Neural progenitor cell (in vitro differentiated cells): ENCODE results near the gene FSCN2. TPM values are rescaled to one million over a fixed set of nuclear protein-coding genes. Genes with fewer than 3 reads are reported as not detected.
A peak's percentile ranks its signal among the peaks of the same experiment; 100 is the strongest.

Experiments used
- DNase-seq: peaks from one replicate; pipeline ENCODE4 v3.0.0-alpha.2; 2016; ENCODE audit warnings: low spot score
- H2AFZ ChIP-seq: fragments of 200-600 bp; sonication (generic); replicated peaks from 2 replicates; pipeline ENCODE4 v1.6.1; 2016; ENCODE audit warnings: antibody characterized with exemption
- H3F3A ChIP-seq: fragments of 200-600 bp; sonication (generic); 2 replicates; pipeline ENCODE4 v1.6.1; 2016; ENCODE audit warnings: antibody characterized with exemption, low read depth
- H3K27ac ChIP-seq: fragments of 200-600 bp; sonication (generic); 2 replicates; pipeline ENCODE4 v1.5.1; 2016; ENCODE audit warnings: mild to moderate bottlenecking
- H3K27me3 ChIP-seq: fragments of 200-600 bp; sonication (generic); 2 replicates; pipeline ENCODE4 v1.6.1; 2016; ENCODE audit warnings: mild to moderate bottlenecking, moderate library complexity
- H3K36me3 ChIP-seq: fragments of 200-600 bp; sonication (generic); 2 replicates; pipeline ENCODE4 v1.5.1; 2016
- H3K4me1 ChIP-seq: fragments of 200-600 bp; sonication (generic); 2 replicates; pipeline ENCODE4 v1.6.1; 2016; ENCODE audit warnings: mixed run types
- H3K4me2 ChIP-seq: fragments of 200-600 bp; sonication (generic); 2 replicates; pipeline ENCODE4 v1.6.1; 2016
- H3K4me3 ChIP-seq: fragments of 200-600 bp; sonication (generic); 2 replicates; pipeline ENCODE4 v1.5.1; 2016
- H3K79me2 ChIP-seq: fragments of 200-600 bp; sonication (generic); 2 replicates; pipeline ENCODE4 v1.6.1; 2016; ENCODE audit warnings: low read depth
- H3K9ac ChIP-seq: fragments of 200-600 bp; sonication (generic); 2 replicates; pipeline ENCODE4 v1.6.1; 2016
- H3K9me3 ChIP-seq: fragments of 200-600 bp; sonication (generic); 2 replicates; pipeline ENCODE4 v1.5.1; 2016; ENCODE audit warnings: low read depth
- H4K20me1 ChIP-seq: fragments of 200-600 bp; sonication (generic); 2 replicates; pipeline ENCODE4 v1.6.1; 2016; ENCODE audit warnings: low read depth
- H3K27ac Mint-ChIP-seq: 3 replicates; pipeline ENCODE4 v1.8.0; 2021; ENCODE audit warnings: mixed read lengths
- H3K27me3 Mint-ChIP-seq: 2 replicates; pipeline ENCODE4 v1.8.0; 2022; ENCODE audit warnings: low read depth, mild to moderate bottlenecking, inconsistent platforms, moderate library complexity, mixed read lengths; ENCODE audit not compliant: insufficient read depth
- H3K36me3 Mint-ChIP-seq: 3 replicates; pipeline ENCODE4 v1.8.0; 2021; ENCODE audit warnings: mixed read lengths
- H3K4me1 Mint-ChIP-seq: 3 replicates; pipeline ENCODE4 v1.8.0; 2021; ENCODE audit warnings: mixed read lengths
- H3K4me3 Mint-ChIP-seq: 3 replicates; pipeline ENCODE4 v1.8.0; 2021; ENCODE audit warnings: mild to moderate bottlenecking, moderate library complexity, mixed read lengths
- H3K9me3 Mint-ChIP-seq: 3 replicates; pipeline ENCODE4 v1.8.0; 2020; ENCODE audit warnings: mixed read lengths
- CTCF ChIP-seq: fragments of 200-600 bp; sonication (generic); IDR thresholded peaks from 2 replicates; pipeline ENCODE4 v1.5.1; 2017; ENCODE audit warnings: antibody characterized with exemption, mild to moderate bottlenecking
- EZH2 ChIP-seq: fragments of 200-600 bp; sonication (generic); IDR thresholded peaks from 2 replicates; pipeline ENCODE4 v1.6.1; 2017; ENCODE audit warnings: antibody characterized with exemption, mild to moderate bottlenecking, moderate library complexity
- EZH2phosphoT487 ChIP-seq: fragments of 200-600 bp; sonication (generic); IDR thresholded peaks from 2 replicates; pipeline ENCODE4 v1.6.1; 2017; ENCODE audit warnings: antibody characterized with exemption
- total RNA-seq: library from RNA; depleted of rRNA; stranded (reverse); fragments of >200 nt; gene quantifications from 2 replicates; pipeline ENCODE4 v1.2.3, GENCODE V29; 2015; ENCODE audit warnings: low replicate concordance

The FSCN2 gene
- total RNA-seq, 1 donor from 2014 or later = not detected

- H3K36me3 Mint-ChIP-seq = peaks cover 27% of the 10 kb centered on the region
- no peaks in the 10 kb centered on the region for H3K4me1 ChIP-seq
- H3K79me2 ChIP-seq = no peaks in the 10 kb centered on the region
These were observed 50.5 kb downstream of the FSCN2 start for GRCh38 chr17:81578561-81579225.

GRCh38 chr17:81579298-81579697 is 51.1 kb downstream of the FSCN2 start:
- no peaks in the 10 kb centered on the region for H3K9me3 Mint-ChIP-seq
- peaks cover 9% of the 10 kb centered on the region for H3K27me3 Mint-ChIP-seq
- H3K36me3 Mint-ChIP-seq = peaks cover 23% of the 10 kb centered on the region
- Histone ChIP-seq H3K36me3 (peaks cover 5% of the 10 kb centered on the region), H3K79me2 (no peaks in the 10 kb centered on the region), H3K27me3 (no peaks in the 10 kb centered on the region), H3K9me3 (no peaks in the 10 kb centered on the region), H3K4me2 (no peak overlapping the region), H3K27ac (no peak overlapping the region), H3K4me1 (no peaks in the 10 kb centered on the region), H3K9ac (no peak overlapping the region), H2AFZ (no peak overlapping the region), H3K4me3 (no peak overlapping the region), H4K20me1 (peaks cover 7% of the 10 kb centered on the region), H3F3A (no peaks in the 10 kb centered on the region)
- DNase-seq = no peak
- TF ChIP-seq CTCF (no peak), EZH2 (no peak), EZH2phosphoT487 (no peak)
- H3K4me3 Mint-ChIP-seq = peak overlapping the region; percentile 17
- peak overlapping the region; percentile 54 for H3K27ac Mint-ChIP-seq
- H3K4me1 Mint-ChIP-seq = peaks cover 3% of the 10 kb centered on the region

More at GRCh38 chr17:81578561-81579225, 50.5 kb downstream of the FSCN2 start:
- H3K36me3 ChIP-seq = peaks cover 5% of the 10 kb centered on the region
- Mint-ChIP-seq H3K4me3 (peak overlapping the region; percentile 7), H3K27me3 (peaks cover 9% of the 10 kb centered on the region), H3K4me1 (peaks cover 3% of the 10 kb centered on the region), H3K9me3 (no peaks in the 10 kb centered on the region), H3K27ac (no peak overlapping the region)
- no peak for TF ChIP-seq CTCF
- TF ChIP-seq EZH2phosphoT487 = no peak
- TF ChIP-seq EZH2 = no peak
- H3K4me2 ChIP-seq = no peak overlapping the region
- no peak for DNase-seq
- H3K27ac ChIP-seq = no peak overlapping the region
- H4K20me1 ChIP-seq = peaks cover 9% of the 10 kb centered on the region
- H3K9me3 ChIP-seq = no peaks in the 10 kb centered on the region
- H3K9ac ChIP-seq = no peak overlapping the region
- no peak overlapping the region for H2AFZ ChIP-seq
- no peaks in the 10 kb centered on the region for H3F3A ChIP-seq
- no peaks in the 10 kb centered on the region for H3K27me3 ChIP-seq
- H3K4me3 ChIP-seq = no peak overlapping the region

GRCh38 chr17:81579821-81580321 is 51.7 kb downstream of the FSCN2 start:
- H3K4me3 Mint-ChIP-seq = peak overlapping the region; percentile 1
- Histone ChIP-seq H3K4me1 (no peaks in the 10 kb centered on the region), H3K27ac (no peak overlapping the region), H3K9me3 (no peaks in the 10 kb centered on the region), H3K27me3 (no peaks in the 10 kb centered on the region), H3K9ac (peak overlapping the region; percentile 42), H3K4me2 (no peak overlapping the region), H2AFZ (no peak overlapping the region), H3K79me2 (no peaks in the 10 kb centered on the region), H3K4me3 (no peak overlapping the region), H3K36me3 (peaks cover 5% of the 10 kb centered on the region), H4K20me1 (peaks cover 5% of the 10 kb centered on the region), H3F3A (no peaks in the 10 kb centered on the region)
- H3K4me1 Mint-ChIP-seq = peaks cover 3% of the 10 kb centered on the region
- H3K9me3 Mint-ChIP-seq = no peaks in the 10 kb centered on the region
- H3K27me3 Mint-ChIP-seq = peaks cover 9% of the 10 kb centered on the region
- DNase-seq = no peak
- H3K36me3 Mint-ChIP-seq = peaks cover 22% of the 10 kb centered on the region
- TF ChIP-seq EZH2phosphoT487 (no peak), EZH2 (no peak), CTCF (no peak)
- peak overlapping the region; percentile 54 for H3K27ac Mint-ChIP-seq
